Measurements from ENCODE around the gene MBOAT1. TPM values are rescaled to one million over a fixed set of nuclear protein-coding genes. Genes with fewer than 3 reads are reported as not detected.

Gene MBOAT1
- polyA plus RNA-seq, 1 donor from 2014 or later: not detected

- no peaks in the 10 kb centered on the region for H3F3A ChIP-seq (ENCODE audit: insufficient read depth, low read length, poor library complexity, severe bottlenecking)
- H3K9me2 ChIP-seq (ENCODE audit: insufficient read depth, low read length): no peaks in the 10 kb centered on the region
- H3K79me2 ChIP-seq (replicated peaks; ENCODE audit: insufficient read depth, low read length): no peaks in the 10 kb centered on the region
- H3K9ac ChIP-seq (ENCODE audit: low read length): no peak overlapping the region
- TF ChIP-seq SMC3 (conservative IDR thresholded peaks at IDR 0.05; ENCODE audit: poor library complexity): no peak
- no peaks in the 10 kb centered on the region for H3K27me3 ChIP-seq (ENCODE audit: insufficient read depth, low read depth, low read length)
- no peak overlapping the region for H3K4me3 ChIP-seq (ENCODE audit: low read length)
- no peaks in the 10 kb centered on the region for H4K20me1 ChIP-seq (ENCODE audit: insufficient read depth)
- H3K27ac ChIP-seq (ENCODE audit: low read length): no peak overlapping the region
- no peak overlapping the region for H3K4me2 ChIP-seq (ENCODE audit: low read length)
- H3K36me3 ChIP-seq (ENCODE audit: insufficient read depth, low read length): no peaks in the 10 kb centered on the region
- no peaks in the 10 kb centered on the region for H3K9me3 ChIP-seq (ENCODE audit: low read length)
- H2AFZ ChIP-seq (ENCODE audit: low read depth, low read length): no peak overlapping the region
Measured at GRCh38 chr6:20198156-20198774, 14.0 kb downstream of the MBOAT1 start.

- Histone ChIP-seq H3K27ac (ENCODE audit: low read length) (no peak overlapping the region), H3K36me3 (ENCODE audit: insufficient read depth, low read length) (no peaks in the 10 kb centered on the region), H3K79me2 (replicated peaks; ENCODE audit: insufficient read depth, low read length) (no peaks in the 10 kb centered on the region), H3K4me2 (ENCODE audit: low read length) (no peak overlapping the region), H2AFZ (ENCODE audit: low read depth, low read length) (no peak overlapping the region), H3K9me3 (ENCODE audit: low read length) (no peaks in the 10 kb centered on the region), H3K27me3 (ENCODE audit: insufficient read depth, low read depth, low read length) (no peaks in the 10 kb centered on the region), H3K4me3 (ENCODE audit: low read length) (no peak overlapping the region), H3K9ac (ENCODE audit: low read length) (no peak overlapping the region), H4K20me1 (ENCODE audit: insufficient read depth) (no peaks in the 10 kb centered on the region), H3F3A (ENCODE audit: insufficient read depth, low read length, poor library complexity, severe bottlenecking) (no peaks in the 10 kb centered on the region), H3K9me2 (ENCODE audit: insufficient read depth, low read length) (no peaks in the 10 kb centered on the region)
- TF ChIP-seq TAF1 (IDR thresholded peaks at IDR 0.05; ENCODE audit: low read depth) (no peak), EP300 (conservative IDR thresholded peaks at IDR 0.05; ENCODE audit: poor library complexity, severe bottlenecking) (no peak), CTCF (IDR thresholded peaks at IDR 0.05; ENCODE audit: poor library complexity, severe bottlenecking) (no peak), REST (IDR thresholded peaks at IDR 0.05; ENCODE audit: borderline replicate concordance) (no peak), SMC3 (conservative IDR thresholded peaks at IDR 0.05; ENCODE audit: poor library complexity) (no peak), RAD21 (conservative IDR thresholded peaks at IDR 0.05) (no peak), EZH2 (IDR thresholded peaks at IDR 0.05; ENCODE audit: borderline replicate concordance, insufficient read depth, low read length, poor library complexity, severe bottlenecking) (no peak), POLR2AphosphoS5 (IDR thresholded peaks at IDR 0.05) (no peak), MXI1 (conservative IDR thresholded peaks at IDR 0.05; ENCODE audit: poor library complexity, severe bottlenecking) (no peak)
Measured at GRCh38 chr6:20197251-20197650, 15.0 kb downstream of the MBOAT1 start.
